Dendritic cell treated with granulocyte-macrophage colony-stimulating factor and Interleukin-4, amounts not matched to agents 40 ng/mL and 50 ng/mL, for 4 days (primary cell): ENCODE data around the gene SERPINB13.
"Not testable (repeated sequence)": the region's sequence is repeated elsewhere in the genome, so short reads cannot be mapped to it uniquely, and the experiment has no call there.

Experiments
- H3K27ac Mint-ChIP-seq: one replicate; pipeline ENCODE4 v1.8.0; 2022; ENCODE audit warnings: mild to moderate bottlenecking, mixed read lengths
- H3K27me3 Mint-ChIP-seq: one replicate; pipeline ENCODE4 v1.8.0; 2022; ENCODE audit warnings: mild to moderate bottlenecking, mixed read lengths
- H3K36me3 Mint-ChIP-seq: one replicate; pipeline ENCODE4 v1.8.0; 2022; ENCODE audit warnings: low read depth, mixed read lengths
- H3K4me1 Mint-ChIP-seq: one replicate; pipeline ENCODE4 v1.8.0; 2022; ENCODE audit warnings: low read depth, mixed read lengths
- H3K4me3 Mint-ChIP-seq: one replicate; pipeline ENCODE4 v1.8.0; 2022; ENCODE audit warnings: mild to moderate bottlenecking, moderate library complexity, mixed read lengths
- H3K9me3 Mint-ChIP-seq: one replicate; pipeline ENCODE4 v1.8.0; 2022; ENCODE audit warnings: mixed read lengths
- intact Hi-C: fragments of 100-400 bp; cut with micrococcal nuclease; formaldehyde crosslinking; loops from one replicate; pipeline ENCODE4 v1.15.0; 2022

SERPINB13 gene

DNA sequence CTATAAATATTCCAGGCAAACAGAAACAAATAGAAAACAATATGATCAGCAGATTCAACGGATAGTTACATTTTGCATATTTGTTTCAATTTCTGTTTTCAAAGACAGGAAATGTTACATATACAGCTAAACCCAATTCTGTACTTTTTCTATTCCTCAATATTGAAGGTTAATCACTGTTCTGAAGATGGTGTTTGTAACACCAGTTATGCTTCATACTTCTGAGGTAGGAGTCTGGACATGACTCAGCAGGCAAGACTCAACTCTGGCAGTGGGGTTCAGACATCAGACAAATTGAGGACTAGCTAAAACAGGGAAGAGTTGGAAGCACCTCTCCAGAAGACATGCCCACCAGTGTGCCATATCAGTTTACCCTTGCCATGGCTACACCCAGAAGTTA is 16.6 kb downstream of the SERPINB13 start:
- Mint-ChIP-seq H3K4me3 (no peak overlapping the region), H3K9me3 (no peaks in the 10 kb centered on the region), H3K27me3 (no peaks in the 10 kb centered on the region), H3K27ac (no peak overlapping the region), H3K36me3 (no peaks in the 10 kb centered on the region), H3K4me1 (peaks cover 13% of the 10 kb centered on the region)
- intact Hi-C loops, result no loop called here

DNA sequence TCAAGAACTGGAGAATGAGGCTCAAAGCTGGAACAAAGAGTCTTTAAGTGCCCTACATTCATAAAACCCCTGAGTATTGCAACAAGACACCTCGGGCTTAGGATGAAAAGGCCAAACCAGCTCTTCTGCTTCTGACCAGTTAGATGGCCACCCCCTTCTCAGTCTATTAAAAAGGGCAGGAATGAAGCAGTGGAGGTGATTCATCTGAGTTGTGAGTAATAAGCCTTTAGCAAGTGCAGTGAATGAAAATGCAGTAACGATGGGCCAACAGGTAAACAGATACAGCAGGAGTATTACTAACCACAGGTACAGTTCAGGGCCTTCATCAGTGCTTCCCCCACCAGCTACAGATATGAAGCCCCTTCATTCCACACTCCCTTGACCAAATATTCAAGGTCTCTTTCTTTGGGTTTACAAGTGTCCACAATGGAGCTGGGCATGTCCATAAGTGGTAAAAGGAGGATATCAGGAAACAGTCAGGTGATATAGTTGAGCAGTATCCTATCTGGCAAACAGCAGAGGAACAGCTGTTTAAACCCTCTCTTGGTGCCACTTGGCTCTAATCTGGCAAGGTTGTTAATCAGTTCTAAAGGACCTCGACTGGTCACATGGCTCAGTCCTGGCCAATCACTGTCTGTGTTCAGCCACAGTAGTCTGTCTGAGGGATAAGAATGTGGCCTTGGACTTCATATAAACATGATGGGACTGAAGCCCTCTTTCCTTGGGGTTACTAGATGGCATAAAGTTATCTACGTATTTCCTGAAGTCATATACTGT is 17.8 kb downstream of the SERPINB13 start:
- Mint-ChIP-seq H3K36me3 (no peaks in the 10 kb centered on the region), H3K27me3 (no peaks in the 10 kb centered on the region), H3K27ac (no peak overlapping the region), H3K4me3 (no peak overlapping the region), H3K9me3 (no peaks in the 10 kb centered on the region), H3K4me1 (peaks cover 13% of the 10 kb centered on the region)
- intact Hi-C loops, result no loop called here

DNA sequence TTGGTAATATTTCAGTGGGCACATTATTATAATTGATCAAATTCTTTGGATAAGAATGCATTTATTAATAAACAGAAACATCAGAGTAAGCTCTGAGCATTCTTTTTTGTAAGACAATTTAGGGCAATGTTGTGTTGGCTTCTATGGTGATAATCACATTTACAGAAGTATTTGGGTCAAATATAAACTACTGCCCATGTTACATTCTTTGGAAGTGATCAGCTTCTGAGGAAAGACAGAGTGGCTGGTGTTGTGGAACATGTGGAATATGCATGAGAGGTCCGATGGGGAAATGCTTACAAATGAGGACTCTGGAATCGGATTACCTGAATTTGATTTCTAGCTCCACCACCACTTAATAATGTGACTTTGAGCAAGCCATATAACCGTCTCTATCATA is 19.4 kb downstream of the SERPINB13 start:
- peaks cover 13% of the 10 kb centered on the region for H3K4me1 Mint-ChIP-seq
- no peaks in the 10 kb centered on the region for H3K36me3 Mint-ChIP-seq
- no peak overlapping the region for H3K27ac Mint-ChIP-seq
- H3K9me3 Mint-ChIP-seq, result no peaks in the 10 kb centered on the region
- no peaks in the 10 kb centered on the region for H3K27me3 Mint-ChIP-seq
- intact Hi-C loops, result no loop called here
- no peak overlapping the region for H3K4me3 Mint-ChIP-seq

DNA sequence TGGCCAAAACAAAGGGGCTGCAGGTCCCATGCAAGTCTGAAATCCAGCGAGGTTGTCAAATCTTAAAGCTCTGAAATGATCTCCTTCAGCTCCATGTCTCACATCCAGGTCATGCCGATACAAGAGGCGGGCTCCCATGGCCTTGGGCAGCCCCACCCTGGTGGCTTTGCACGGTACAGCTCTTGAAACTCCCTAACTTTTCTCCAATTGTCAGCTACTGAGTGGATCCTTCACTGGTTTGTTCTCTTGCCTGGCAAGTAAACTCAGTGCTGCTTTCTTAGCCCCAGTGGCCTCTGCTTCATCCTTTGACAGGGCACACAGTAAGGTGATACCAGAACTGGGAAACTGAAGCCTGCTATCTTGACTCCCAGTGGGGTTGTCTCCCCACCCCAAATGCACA is 26.3 kb downstream of the SERPINB13 start:
- Mint-ChIP-seq H3K36me3 (no peaks in the 10 kb centered on the region), H3K9me3 (no peaks in the 10 kb centered on the region), H3K27ac (no peak overlapping the region), H3K27me3 (peaks cover 3% of the 10 kb centered on the region), H3K4me3 (no peak overlapping the region), H3K4me1 (no peaks in the 10 kb centered on the region)
- intact Hi-C loops, result no loop called here

DNA sequence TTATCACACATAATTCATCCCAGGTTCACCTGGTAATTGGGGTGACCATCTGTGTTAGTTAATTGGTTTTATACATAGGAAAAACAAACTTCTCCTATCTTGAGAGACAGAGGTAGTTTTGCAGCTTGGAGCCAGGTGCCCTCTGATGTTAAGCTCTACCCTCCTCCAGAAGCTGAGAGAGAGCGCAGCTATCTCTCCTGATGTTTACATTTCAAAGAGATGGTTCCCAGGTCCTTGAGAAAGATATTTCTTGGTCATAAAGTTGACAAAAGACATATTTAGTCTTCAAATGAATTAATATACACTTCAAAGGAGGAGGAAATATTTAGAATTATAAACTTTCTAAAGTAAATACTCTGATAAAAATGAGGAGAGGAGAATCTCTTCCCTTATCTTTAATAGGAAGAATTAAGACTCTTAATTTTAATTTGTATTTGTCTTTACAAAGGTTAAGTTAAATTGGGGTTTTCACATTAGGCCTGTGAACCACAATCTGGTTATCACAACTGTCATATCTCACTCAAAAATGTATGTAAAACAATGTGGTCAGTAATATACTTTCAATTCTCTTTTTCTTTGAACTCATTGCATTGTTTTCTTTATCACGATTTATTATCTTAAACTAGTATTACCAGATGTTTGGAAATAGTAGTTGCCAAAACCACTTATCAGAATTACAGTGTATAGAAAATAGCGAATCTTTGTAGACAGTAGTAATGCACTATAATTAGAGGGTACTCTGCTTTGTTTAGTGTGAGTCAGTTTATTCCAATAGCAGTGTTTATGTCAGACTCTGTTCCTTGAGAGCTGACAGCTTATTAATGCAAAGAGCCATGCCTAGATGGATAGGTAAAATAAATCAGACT is 30.1 kb downstream of the SERPINB13 start:
- intact Hi-C loops, result no loop called here
- Mint-ChIP-seq H3K27me3 (peaks cover 3% of the 10 kb centered on the region), H3K9me3 (peaks cover 13% of the 10 kb centered on the region), H3K27ac (no peak overlapping the region), H3K36me3 (no peaks in the 10 kb centered on the region), H3K4me3 (no peak overlapping the region), H3K4me1 (no peaks in the 10 kb centered on the region)

DNA sequence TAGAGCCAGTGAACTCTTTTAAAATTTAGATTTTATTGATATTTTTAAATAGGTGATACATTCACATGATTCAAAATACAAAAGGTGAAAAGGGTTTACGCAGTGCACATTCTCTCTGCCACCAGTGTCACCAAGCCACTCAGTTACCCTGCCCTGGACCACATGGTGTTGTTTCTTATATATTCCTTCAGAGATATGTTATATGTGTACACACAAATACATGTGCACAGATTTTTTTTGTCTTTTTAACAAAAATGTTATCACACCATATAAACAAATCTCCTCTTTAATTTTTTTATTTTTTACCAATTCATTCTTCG is 30.7 kb downstream of the SERPINB13 start:
- no peaks in the 10 kb centered on the region for H3K36me3 Mint-ChIP-seq
- H3K27ac Mint-ChIP-seq, result no peak overlapping the region
- intact Hi-C loops, result no loop called here
- no peak overlapping the region for H3K4me3 Mint-ChIP-seq
- H3K27me3 Mint-ChIP-seq, result peaks cover 3% of the 10 kb centered on the region
- H3K9me3 Mint-ChIP-seq, result peaks cover 13% of the 10 kb centered on the region
- no peaks in the 10 kb centered on the region for H3K4me1 Mint-ChIP-seq

DNA sequence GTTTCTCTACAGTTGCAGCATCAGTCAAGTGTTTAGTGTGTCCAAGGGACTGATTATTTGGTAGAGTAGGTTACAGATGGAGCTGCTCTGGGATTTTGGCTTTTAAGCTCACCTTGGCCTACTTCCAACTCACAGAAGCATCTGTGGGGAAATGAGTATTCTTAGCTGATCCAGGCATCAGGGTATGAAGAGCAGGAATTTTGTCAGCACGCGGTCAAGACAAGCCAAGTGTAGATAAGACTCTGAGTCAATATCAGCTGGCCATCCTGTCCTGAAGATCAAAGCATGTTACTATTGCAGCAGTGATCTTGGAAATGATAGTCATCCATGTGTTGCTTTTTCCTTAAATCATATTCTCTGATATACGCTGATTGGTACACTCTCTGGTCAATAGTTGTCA is 32.5 kb downstream of the SERPINB13 start:
- no peak overlapping the region for H3K4me3 Mint-ChIP-seq
- H3K27me3 Mint-ChIP-seq, result no peaks in the 10 kb centered on the region
- no peak overlapping the region for H3K27ac Mint-ChIP-seq
- intact Hi-C loops, result no loop called here
- H3K9me3 Mint-ChIP-seq, result peaks cover 27% of the 10 kb centered on the region
- H3K4me1 Mint-ChIP-seq, result no peaks in the 10 kb centered on the region
- H3K36me3 Mint-ChIP-seq, result no peaks in the 10 kb centered on the region

DNA sequence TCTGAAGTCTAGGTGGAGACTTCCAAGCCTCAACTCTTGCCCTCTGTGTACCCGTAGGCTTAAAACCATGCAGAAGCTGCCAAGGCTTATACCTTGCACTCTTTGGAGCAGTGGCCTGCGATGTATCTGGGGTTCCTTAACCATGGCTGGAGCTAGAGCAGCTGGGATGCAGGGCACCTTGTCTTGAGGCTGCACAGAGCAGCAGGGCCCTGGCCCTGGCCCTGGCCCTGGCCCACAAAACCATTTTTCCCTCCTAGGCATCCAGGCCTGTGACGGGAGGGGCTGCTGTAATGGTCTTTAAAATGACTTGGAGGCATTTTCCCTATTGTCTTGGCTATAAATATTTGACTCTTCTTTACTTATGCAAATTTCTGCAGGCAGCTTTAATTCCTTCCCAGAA is 37.7 kb downstream of the SERPINB13 start:
- intact Hi-C loops, result no loop called here
- no peak overlapping the region for H3K4me3 Mint-ChIP-seq
- peaks cover 63% of the 10 kb centered on the region for H3K9me3 Mint-ChIP-seq

DNA sequence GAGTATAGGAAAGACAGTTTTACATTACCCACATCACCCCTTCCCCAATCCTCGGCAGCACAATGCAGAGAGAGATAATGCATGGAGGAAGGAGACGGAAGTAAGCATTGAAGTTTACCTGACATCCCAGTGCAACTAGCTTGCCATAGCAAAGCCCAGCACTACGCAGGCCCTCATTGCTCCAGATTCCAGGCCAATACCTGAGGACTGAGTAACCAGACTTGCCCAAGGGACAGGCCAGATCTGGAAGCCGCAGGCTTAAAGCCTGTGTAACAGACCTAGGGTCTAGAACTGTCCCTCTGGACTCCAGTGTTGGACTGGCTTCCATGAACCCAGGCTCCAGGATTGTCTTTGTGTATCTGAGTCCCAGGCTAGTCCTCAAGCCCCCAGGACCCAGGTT is 39.3 kb downstream of the SERPINB13 start:
- Mint-ChIP-seq H3K9me3 (peaks cover 64% of the 10 kb centered on the region), H3K4me3 (no peak overlapping the region), H3K4me1 (no peaks in the 10 kb centered on the region), H3K27ac (no peak overlapping the region), H3K36me3 (no peaks in the 10 kb centered on the region), H3K27me3 (no peaks in the 10 kb centered on the region)
- intact Hi-C loops, result no loop called here

More for the DNA sequence above, 37.7 kb downstream of the SERPINB13 start:
- Mint-ChIP-seq H3K36me3 (no peaks in the 10 kb centered on the region), H3K27me3 (no peaks in the 10 kb centered on the region), H3K4me1 (no peaks in the 10 kb centered on the region), H3K27ac (no peak overlapping the region)

DNA sequence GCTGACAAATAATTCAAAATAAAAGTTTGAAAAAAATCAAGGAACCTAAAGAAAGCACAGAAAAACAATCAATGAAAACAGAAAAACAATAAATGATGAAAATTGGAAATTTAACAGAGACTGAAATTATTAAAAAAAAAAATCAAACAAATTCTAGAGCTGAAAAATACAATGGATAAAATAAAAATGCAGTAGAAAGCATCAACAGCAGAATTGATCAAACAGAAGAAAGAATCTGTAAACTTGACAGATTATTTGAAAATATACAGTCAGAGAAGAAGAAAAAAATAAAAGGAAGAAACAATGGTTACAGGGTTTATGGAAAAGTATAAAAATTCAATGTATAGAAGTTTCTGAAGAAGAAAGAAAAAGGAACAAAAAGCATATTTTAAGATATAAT is 40.7 kb downstream of the SERPINB13 start:
- H3K4me1 Mint-ChIP-seq, result no peaks in the 10 kb centered on the region
- H3K4me3 Mint-ChIP-seq, result no peak overlapping the region
- intact Hi-C loops, result no loop called here
- no peaks in the 10 kb centered on the region for H3K36me3 Mint-ChIP-seq
- peaks cover 64% of the 10 kb centered on the region for H3K9me3 Mint-ChIP-seq
- peaks cover 1% of the 10 kb centered on the region for H3K27me3 Mint-ChIP-seq
- H3K27ac Mint-ChIP-seq, result no peak overlapping the region

DNA sequence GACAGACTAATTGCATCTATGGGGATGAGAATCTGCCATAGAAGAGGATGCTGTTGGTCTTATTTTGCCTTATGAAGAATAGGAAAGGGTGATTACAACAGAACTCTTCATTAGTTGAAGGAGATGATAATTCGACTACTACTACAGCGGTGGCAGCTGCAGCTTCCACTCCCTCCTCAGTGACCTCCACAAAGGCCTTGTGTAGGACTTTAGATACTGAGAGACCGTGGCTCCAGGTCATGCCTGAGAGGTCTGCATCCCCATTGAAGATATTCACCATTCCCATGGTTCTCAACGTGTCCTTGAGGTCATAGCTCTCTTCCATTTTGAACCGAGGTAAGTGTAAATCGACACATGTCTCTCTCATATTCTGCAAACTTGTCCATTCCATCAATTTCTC is 50.6 kb downstream of the SERPINB13 start:
- H3K27ac Mint-ChIP-seq, result no peak overlapping the region
- H3K36me3 Mint-ChIP-seq, result no peaks in the 10 kb centered on the region
- peaks cover 12% of the 10 kb centered on the region for H3K4me1 Mint-ChIP-seq
- H3K9me3 Mint-ChIP-seq, result no peaks in the 10 kb centered on the region
- H3K4me3 Mint-ChIP-seq, result no peak overlapping the region
- peaks cover 3% of the 10 kb centered on the region for H3K27me3 Mint-ChIP-seq
- intact Hi-C loops, result no loop called here

DNA sequence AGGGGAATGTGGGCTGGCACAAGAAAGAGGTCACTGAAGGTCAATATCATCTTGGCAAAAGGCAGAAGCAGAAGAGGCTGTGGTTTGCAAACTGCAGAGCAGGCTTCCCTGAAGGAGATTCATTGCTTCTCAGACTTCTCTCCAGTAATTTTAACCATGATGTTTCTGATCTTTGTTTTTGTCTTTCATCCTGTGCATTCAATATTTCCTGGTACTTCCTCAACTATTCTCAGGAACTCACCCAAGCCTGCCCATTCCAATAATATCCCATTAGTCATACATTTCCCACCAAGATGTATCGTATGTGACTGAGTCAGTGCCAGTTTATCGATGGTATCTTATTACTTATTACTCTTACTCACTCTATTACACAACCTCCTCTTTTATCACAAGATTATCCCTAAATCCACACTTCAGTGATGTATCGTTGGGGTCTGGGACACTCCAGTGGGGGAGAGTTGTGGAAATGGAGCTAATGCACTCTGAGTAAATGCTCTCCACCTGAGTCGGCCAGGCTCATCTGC is 54.1 kb downstream of the SERPINB13 start:
- intact Hi-C loops, H3K9me3 Mint-ChIP-seq, H3K4me3 Mint-ChIP-seq, H3K27ac Mint-ChIP-seq, H3K27me3 Mint-ChIP-seq, H3K36me3 Mint-ChIP-seq: not testable (repeated sequence)
- peaks cover 12% of the 10 kb centered on the region for H3K4me1 Mint-ChIP-seq

DNA sequence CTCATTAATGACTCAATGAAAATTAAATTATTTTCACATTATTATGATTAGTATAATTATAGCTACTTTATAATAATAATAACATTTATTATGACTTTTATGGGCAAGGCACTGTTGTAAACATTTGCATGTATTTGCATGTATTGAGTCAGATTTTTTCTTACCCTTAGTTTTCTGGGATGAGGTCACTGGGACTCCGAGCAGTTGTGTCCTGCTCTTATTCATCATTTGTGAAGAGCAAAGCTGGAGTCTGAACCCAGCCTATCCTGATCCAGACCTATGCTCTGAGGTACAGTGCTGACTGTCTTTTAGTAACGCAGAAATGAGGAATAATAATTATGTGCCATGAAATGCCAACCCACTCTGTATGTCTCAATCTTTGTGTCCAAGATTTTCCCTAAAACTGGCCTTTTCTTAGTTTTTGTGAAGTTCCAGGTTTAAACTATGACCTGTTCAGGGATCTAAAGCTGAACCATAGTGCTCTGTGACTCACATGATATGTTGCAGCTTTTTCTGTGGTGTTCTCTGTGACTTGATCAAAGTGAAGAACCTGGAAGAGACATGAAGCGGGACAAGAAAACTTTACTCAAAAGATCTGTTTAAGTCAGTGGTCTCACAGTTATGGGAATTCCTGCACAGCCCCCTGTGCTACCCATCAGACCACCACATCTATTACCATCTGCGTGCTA is 55.7 kb downstream of the SERPINB13 start:
- H3K9me3 Mint-ChIP-seq, H3K4me3 Mint-ChIP-seq, H3K36me3 Mint-ChIP-seq, H3K27me3 Mint-ChIP-seq, intact Hi-C loops, H3K27ac Mint-ChIP-seq: not testable (repeated sequence)
- H3K4me1 Mint-ChIP-seq, result peaks cover 12% of the 10 kb centered on the region

DNA sequence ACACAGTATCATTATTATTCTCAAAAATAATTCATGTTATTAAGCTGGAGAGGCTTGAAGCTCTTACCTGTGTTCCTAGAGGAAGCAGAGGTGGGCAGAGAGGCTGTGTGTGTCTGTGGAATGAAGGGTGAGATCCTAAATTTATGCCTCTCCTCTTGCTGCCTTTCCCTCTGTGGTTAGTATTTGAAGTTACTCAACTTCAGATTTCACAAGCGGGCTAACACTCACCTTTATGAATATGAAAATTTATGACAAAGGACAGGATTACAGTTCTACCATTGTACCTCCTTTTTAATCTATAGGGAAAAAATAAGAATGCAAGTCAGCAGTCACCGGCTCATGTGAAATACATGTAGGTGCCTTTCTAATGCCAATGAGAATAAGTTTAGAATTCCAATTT is 57.0 kb downstream of the SERPINB13 start, which contains the start of gene SERPINB4:
Gene SERPINB4 (minus strand): TSS at position 115 of the 400 bp plus-strand sequence. CDS start 679 bp downstream, outside the sequence.
- not testable (repeated sequence) for H3K27me3 Mint-ChIP-seq, H3K36me3 Mint-ChIP-seq, H3K9me3 Mint-ChIP-seq

More for the DNA sequence above, 57.0 kb downstream of the SERPINB13 start, which contains the start of gene SERPINB4:
- intact Hi-C loops, H3K27ac Mint-ChIP-seq, H3K4me3 Mint-ChIP-seq: not testable (repeated sequence)
- peaks cover 12% of the 10 kb centered on the region for H3K4me1 Mint-ChIP-seq
